VCaP (cell line): ENCODE measurements around the gene F13A1.

Experiments used
- H3K27ac ChIP-seq: fragments of 450-650 bp; 2 replicates; pipeline ENCODE4 v1.5.1; 2017
- TF ChIP-seq, protein P1 (sequence below): fragments of 450-650 bp; conservative IDR thresholded peaks from 2 replicates; pipeline ENCODE4 v1.5.1; 2017; ENCODE audit warnings: mild to moderate bottlenecking, moderate library complexity

F13A1 gene

DNA sequence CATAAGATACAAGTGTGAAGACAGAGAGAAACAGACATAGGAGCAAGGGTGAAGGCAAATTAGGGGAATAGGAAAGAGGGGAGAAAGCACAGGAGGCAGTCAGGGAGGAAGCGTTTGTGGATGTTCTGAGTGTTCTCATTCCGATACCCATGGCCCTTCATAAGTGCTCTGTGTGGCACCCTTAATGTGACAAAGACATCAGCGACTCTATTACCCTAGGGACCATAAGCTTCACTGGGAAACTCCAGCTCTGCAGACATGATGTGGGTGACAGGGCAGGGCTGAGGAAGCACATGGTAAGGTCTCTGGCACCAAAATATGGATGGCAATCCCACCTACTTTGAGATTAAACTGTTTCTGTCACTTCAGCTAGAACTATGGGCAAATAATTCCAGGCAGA, 33.0 kb downstream of the F13A1 start:
- TF ChIP-seq, protein P1, sequence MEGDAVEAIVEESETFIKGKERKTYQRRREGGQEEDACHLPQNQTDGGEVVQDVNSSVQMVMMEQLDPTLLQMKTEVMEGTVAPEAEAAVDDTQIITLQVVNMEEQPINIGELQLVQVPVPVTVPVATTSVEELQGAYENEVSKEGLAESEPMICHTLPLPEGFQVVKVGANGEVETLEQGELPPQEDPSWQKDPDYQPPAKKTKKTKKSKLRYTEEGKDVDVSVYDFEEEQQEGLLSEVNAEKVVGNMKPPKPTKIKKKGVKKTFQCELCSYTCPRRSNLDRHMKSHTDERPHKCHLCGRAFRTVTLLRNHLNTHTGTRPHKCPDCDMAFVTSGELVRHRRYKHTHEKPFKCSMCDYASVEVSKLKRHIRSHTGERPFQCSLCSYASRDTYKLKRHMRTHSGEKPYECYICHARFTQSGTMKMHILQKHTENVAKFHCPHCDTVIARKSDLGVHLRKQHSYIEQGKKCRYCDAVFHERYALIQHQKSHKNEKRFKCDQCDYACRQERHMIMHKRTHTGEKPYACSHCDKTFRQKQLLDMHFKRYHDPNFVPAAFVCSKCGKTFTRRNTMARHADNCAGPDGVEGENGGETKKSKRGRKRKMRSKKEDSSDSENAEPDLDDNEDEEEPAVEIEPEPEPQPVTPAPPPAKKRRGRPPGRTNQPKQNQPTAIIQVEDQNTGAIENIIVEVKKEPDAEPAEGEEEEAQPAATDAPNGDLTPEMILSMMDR = no peak
- H3K27ac ChIP-seq = no peak overlapping the region

GRCh38 chr6:6285679-6286078, 34.8 kb downstream of the F13A1 start:
- no peak overlapping the region for H3K27ac ChIP-seq

GRCh38 chr6:6284221-6284966, 36.1 kb downstream of the F13A1 start:
- TF ChIP-seq, protein P1 = no peak
- no peak overlapping the region for H3K27ac ChIP-seq

More at GRCh38 chr6:6285679-6286078, 34.8 kb downstream of the F13A1 start:
- TF ChIP-seq, protein P1 = no peak

DNA sequence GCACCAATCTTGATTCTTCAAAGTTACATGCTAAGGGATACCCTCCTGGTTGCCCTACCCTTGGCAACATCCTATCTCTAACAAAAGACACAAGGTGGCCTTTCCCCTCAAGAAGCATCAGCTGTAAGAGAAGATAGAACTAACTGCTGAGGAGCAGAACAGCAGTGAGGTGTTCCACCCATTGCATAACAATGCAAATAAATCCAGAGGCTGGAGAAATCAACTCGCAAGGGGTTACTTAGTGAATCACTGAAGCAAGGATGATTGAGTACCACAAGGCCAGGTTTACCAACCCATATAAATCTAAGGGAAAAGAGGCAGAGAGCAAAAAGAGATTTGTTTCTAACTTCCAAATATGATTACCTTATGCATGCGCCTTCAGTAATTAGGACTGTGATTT, 36.7 kb downstream of the F13A1 start:
- TF ChIP-seq, protein P1 = no peak
- no peak overlapping the region for H3K27ac ChIP-seq

DNA sequence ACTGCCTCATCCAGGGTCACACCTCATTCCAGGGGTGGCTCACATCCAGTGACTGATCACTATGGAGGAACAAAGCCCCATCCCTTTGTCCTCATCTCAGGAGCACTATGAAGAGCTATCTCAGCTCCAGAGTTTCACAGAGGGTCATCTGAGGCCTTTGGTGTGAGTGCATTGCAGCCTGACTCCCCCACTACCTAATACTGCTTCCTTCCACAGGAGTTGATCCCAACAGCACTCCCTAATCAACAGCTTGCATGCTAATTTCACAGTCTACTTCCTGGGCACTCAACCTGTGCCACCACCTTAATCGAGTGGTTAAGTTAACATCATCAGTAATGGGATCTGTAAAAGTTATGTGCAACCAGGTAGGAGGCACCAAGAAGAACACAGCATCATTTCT, 37.7 kb downstream of the F13A1 start:
- TF ChIP-seq, protein P1 = no peak
- H3K27ac ChIP-seq = no peak overlapping the region

GRCh38 chr6:6277413-6277812, 43.0 kb downstream of the F13A1 start:
- no peak overlapping the region for H3K27ac ChIP-seq
- TF ChIP-seq, protein P1 = no peak

DNA sequence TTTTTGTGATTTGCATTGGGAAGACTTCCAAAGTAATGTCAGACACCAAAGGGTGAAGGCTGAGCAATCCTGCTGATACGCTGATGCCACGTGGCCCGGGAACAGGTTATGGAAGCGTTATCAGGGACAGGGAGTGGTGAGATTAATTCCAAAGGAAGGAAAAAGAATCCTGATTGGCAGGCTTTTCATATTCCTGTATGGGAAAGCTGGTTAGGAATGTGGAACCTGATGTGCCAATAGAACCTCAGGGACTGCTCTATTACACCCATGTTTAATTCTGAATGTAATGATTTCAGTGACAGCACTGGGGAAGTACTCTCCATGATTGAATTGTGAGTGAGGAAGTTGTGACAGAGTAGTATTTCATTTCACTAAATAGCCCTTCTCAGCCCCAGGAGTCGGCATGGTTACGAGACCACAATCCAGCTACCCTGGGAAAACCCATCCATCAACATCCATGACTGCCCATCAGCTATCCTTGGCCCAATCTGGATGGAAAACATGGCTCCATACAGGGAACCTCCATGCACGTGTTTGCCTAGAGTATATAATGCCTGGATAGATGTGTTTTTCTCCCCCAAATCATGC, 49.4 kb downstream of the F13A1 start:
- TF ChIP-seq, protein P1 = no peak
- H3K27ac ChIP-seq = no peak overlapping the region
